Neural progenitor cell (in vitro differentiated cells): ENCODE measurements around the gene TEX54.

ENCODE experiments used
- CTCF ChIP-seq: fragments of 200-600 bp; sonication (generic); IDR thresholded peaks from 2 replicates; pipeline ENCODE4 v1.5.1; 2017; ENCODE audit warnings: antibody characterized with exemption, mild to moderate bottlenecking
- EZH2 ChIP-seq: fragments of 200-600 bp; sonication (generic); IDR thresholded peaks from 2 replicates; pipeline ENCODE4 v1.6.1; 2017; ENCODE audit warnings: antibody characterized with exemption, mild to moderate bottlenecking, moderate library complexity
- EZH2phosphoT487 ChIP-seq: fragments of 200-600 bp; sonication (generic); IDR thresholded peaks from 2 replicates; pipeline ENCODE4 v1.6.1; 2017; ENCODE audit warnings: antibody characterized with exemption

GRCh38 chr11:62782753-62783152 is 49.9 kb downstream of the TEX54 start:
- no peak for TF ChIP-seq CTCF
- no peak for TF ChIP-seq EZH2phosphoT487
- no peak for TF ChIP-seq EZH2
